SK-N-SH treated with all-trans-retinoic acid at 6 μM for 48 hours (cell line): Measurements from ENCODE around the gene MYL3.

Experiments used
- BACH2 ChIP-seq: fragments of 250-450 bp; sonication (Bioruptor Pico); IDR thresholded peaks from 2 replicates; pipeline ENCODE4 v1.9.0; 2021; ENCODE audit warnings: mild to moderate bottlenecking, borderline replicate concordance
- CREB5 ChIP-seq: fragments of 250-450 bp; sonication (Bioruptor Pico); IDR thresholded peaks from 2 replicates; pipeline ENCODE4 v1.5.1; 2020; ENCODE audit warnings: low read depth, mild to moderate bottlenecking, moderate library complexity
- CSDC2 ChIP-seq: fragments of 250-450 bp; sonication (Bioruptor Pico); IDR thresholded peaks from 2 replicates; pipeline ENCODE4 v1.5.0; 2020; ENCODE audit warnings: mild to moderate bottlenecking, moderate library complexity
- CSRNP3 ChIP-seq: fragments of 250-450 bp; sonication (Bioruptor Pico); IDR thresholded peaks from 2 replicates; pipeline ENCODE4 v1.5.1; 2021; ENCODE audit warnings: mild to moderate bottlenecking, moderate library complexity
- PATZ1 ChIP-seq: fragments of 250-450 bp; sonication (Bioruptor Pico); IDR thresholded peaks from 2 replicates; pipeline ENCODE4 v1.8.0; 2020; ENCODE audit warnings: mild to moderate bottlenecking, moderate library complexity, borderline replicate concordance
- POU6F1 ChIP-seq: fragments of 250-450 bp; sonication (Bioruptor Pico); IDR thresholded peaks from 2 replicates; pipeline ENCODE4 v1.8.0; 2021; ENCODE audit warnings: low read depth, mild to moderate bottlenecking, moderate library complexity, borderline replicate concordance
- PPARA ChIP-seq: fragments of 250-450 bp; sonication (Bioruptor Pico); IDR thresholded peaks from 2 replicates; pipeline ENCODE4 v1.5.0; 2020; ENCODE audit warnings: mild to moderate bottlenecking, borderline replicate concordance
- SNAI2 ChIP-seq: fragments of 250-450 bp; sonication (Bioruptor Pico); IDR thresholded peaks from 2 replicates; pipeline ENCODE4 v1.5.0; 2020; ENCODE audit warnings: mild to moderate bottlenecking, moderate library complexity
- TOX ChIP-seq: fragments of 250-450 bp; sonication (Bioruptor Pico); IDR thresholded peaks from 2 replicates; pipeline ENCODE4 v1.8.0; 2021; ENCODE audit warnings: mild to moderate bottlenecking, moderate library complexity, borderline replicate concordance
- TSHZ2 ChIP-seq: fragments of 250-450 bp; sonication (Bioruptor Pico); IDR thresholded peaks from 2 replicates; pipeline ENCODE4 v1.5.0; 2020; ENCODE audit warnings: mild to moderate bottlenecking, moderate library complexity
- ZFP30 ChIP-seq: fragments of 450-650 bp; formaldehyde crosslinking; IDR thresholded peaks from 2 replicates; pipeline ENCODE4 v1.5.0; 2022; ENCODE audit warnings: mild to moderate bottlenecking, moderate library complexity
- ZNF565 ChIP-seq: fragments of 450-650 bp; formaldehyde crosslinking; conservative IDR thresholded peaks from 2 replicates; pipeline ENCODE4 v1.5.0; 2020; ENCODE audit warnings: low read depth, mild to moderate bottlenecking, moderate library complexity
- ZNF8 ChIP-seq: fragments of 450-650 bp; formaldehyde crosslinking; IDR thresholded peaks from 2 replicates; pipeline ENCODE4 v1.5.0; 2020; ENCODE audit warnings: mild to moderate bottlenecking, moderate library complexity

GRCh38 chr3:46863261-46863782, at the start of gene MYL3:
- no peak for TF ChIP-seq TOX (CRISPR knock-in tag)
- TF ChIP-seq ZNF565 (CRISPR knock-in tag): no peak
- TF ChIP-seq PATZ1: no peak
- no peak for TF ChIP-seq ZNF8 (CRISPR knock-in tag)
- TF ChIP-seq PPARA: no peak
- no peak for TF ChIP-seq CSRNP3
- no peak for TF ChIP-seq TSHZ2 (CRISPR knock-in tag)
- TF ChIP-seq CSDC2: no peak
- TF ChIP-seq SNAI2 (CRISPR knock-in tag): no peak
- TF ChIP-seq ZFP30: no peak
- no peak for TF ChIP-seq BACH2 (CRISPR knock-in tag)
- no peak for TF ChIP-seq CREB5 (CRISPR knock-in tag)
- no peak for TF ChIP-seq POU6F1 (CRISPR knock-in tag)
